MCF 10A (cell line): ENCODE measurements around the gene OBSL1. TPM values are rescaled to one million over a fixed set of nuclear protein-coding genes. Genes with fewer than 3 reads are reported as not detected.

Experiments used
- BruUV-seq: library from RNA; stranded (reverse); fragments of 400-500 nt; replicated peaks from 2 replicates; lab custom pipeline; 2021; lab: Mats Ljungman, UMichigan
- CTCF ChIA-PET: fragments of 300-600 bp; sonication (Branson Sonifier 250); formaldehyde crosslinking; extraction: SDS; loops from one replicate; lab custom pipeline; 2021; ENCODE audit warnings: antibody characterized with exemption, inconsistent platforms; lab: Yijun Ruan, JAX
- POLR2A ChIA-PET: fragments of 300-600, 350-650 bp; sonication (Branson Sonifier 250); formaldehyde crosslinking; extraction: SDS; loops from one replicate; lab custom pipeline; 2020; ENCODE audit warnings: antibody characterized with exemption, inconsistent platforms; lab: Yijun Ruan, JAX
- DNase-seq: peaks from one replicate; pipeline ENCODE4 v3.0.0-alpha.2; 2018; ENCODE audit not compliant: unreplicated experiment
- H3K27ac Mint-ChIP-seq: one replicate; pipeline ENCODE4 v1.8.0; 2022; ENCODE audit warnings: mild to moderate bottlenecking, low read depth, mixed read lengths; ENCODE audit not compliant: unreplicated experiment
- H3K27me3 Mint-ChIP-seq: one replicate; pipeline ENCODE4 v1.8.0; 2022; ENCODE audit warnings: mixed read lengths; ENCODE audit not compliant: insufficient read depth, unreplicated experiment
- H3K36me3 Mint-ChIP-seq: one replicate; pipeline ENCODE4 v1.8.0; 2022; ENCODE audit warnings: mild to moderate bottlenecking, moderate library complexity, mixed read lengths; ENCODE audit not compliant: insufficient read depth, unreplicated experiment
- H3K4me1 Mint-ChIP-seq: one replicate; pipeline ENCODE4 v1.8.0; 2022; ENCODE audit warnings: mixed read lengths; ENCODE audit not compliant: insufficient read depth, unreplicated experiment
- H3K4me3 Mint-ChIP-seq: one replicate; pipeline ENCODE4 v1.8.0; 2022; ENCODE audit warnings: mild to moderate bottlenecking, moderate library complexity, mixed read lengths; ENCODE audit not compliant: unreplicated experiment
- H3K9me3 Mint-ChIP-seq: one replicate; pipeline ENCODE4 v1.8.0; 2022; ENCODE audit warnings: mixed read lengths; ENCODE audit not compliant: unreplicated experiment
- intact Hi-C: fragments of 100-400 bp; cut with micrococcal nuclease; formaldehyde crosslinking; loops from 2 replicates; pipeline ENCODE4 v1.14.1; 2022
- total RNA-seq: library from RNA; stranded (reverse); gene quantifications from 2 replicates; pipeline ENCODE4 v1.2.3, GENCODE V29; 2022
- TF ChIP-seq, protein P1 (sequence below): fragments of 200-600 bp; IDR thresholded peaks from one replicate; pipeline ENCODE4 v1.8.0; 2022; ENCODE audit warnings: antibody characterized with exemption, mild to moderate bottlenecking; ENCODE audit not compliant: unreplicated experiment

Gene OBSL1
- total RNA-seq, 1 experiment from 2014 or later, result 29.0 TPM

DNA sequence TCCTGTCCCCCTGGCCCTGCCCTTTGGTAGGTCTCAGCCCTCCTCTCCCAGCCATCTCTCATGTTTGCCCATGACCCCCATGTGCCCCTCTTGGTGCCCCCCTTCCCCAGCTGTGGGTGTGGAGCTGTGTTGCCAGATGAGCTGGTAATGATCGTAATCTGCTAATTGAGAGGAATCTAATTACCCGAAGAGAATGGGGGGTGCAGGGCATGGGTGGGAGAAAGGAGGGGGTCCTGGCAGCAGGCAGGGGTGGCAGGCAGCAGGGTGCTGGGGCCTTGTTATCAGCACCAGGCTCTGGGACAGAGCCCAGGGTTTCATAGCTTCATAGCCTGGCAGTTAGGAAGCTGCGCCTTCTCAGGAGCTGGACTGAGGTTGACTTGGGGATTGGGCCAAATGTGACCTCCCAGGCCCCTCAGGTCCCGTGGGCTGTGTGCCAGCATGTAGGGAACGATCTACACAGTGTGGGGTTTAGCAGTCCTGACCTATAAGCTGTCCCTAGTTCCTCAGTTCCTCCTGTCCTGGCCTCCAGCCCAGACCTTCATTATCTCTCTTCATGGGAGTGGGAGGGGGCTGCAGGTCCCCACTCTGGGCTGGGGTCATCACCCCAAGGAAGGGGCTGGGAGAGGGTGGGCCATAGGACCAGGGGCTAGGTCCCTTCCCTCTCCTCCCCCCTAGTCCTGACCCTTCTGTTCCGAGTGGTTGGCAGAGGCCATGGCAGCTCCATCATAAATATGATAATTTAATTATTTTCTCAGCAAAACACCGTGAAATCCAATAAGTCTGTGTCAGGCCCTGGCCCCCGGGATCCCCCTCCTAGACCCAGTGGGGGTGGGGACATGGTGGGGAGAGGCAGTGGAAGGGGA lies 63.5 kb downstream of the OBSL1 start:
- Mint-ChIP-seq H3K27ac (no peak overlapping the region), H3K4me3 (no peak overlapping the region), H3K27me3 (peaks cover 34% of the 10 kb centered on the region), H3K36me3 (no peaks in the 10 kb centered on the region), H3K9me3 (no peaks in the 10 kb centered on the region), H3K4me1 (peaks cover 11% of the 10 kb centered on the region)
- no TSS peak for BruUV-seq
- no peak for DNase-seq
- intact Hi-C loops, result no loop called here
- TF ChIP-seq, protein P1, sequence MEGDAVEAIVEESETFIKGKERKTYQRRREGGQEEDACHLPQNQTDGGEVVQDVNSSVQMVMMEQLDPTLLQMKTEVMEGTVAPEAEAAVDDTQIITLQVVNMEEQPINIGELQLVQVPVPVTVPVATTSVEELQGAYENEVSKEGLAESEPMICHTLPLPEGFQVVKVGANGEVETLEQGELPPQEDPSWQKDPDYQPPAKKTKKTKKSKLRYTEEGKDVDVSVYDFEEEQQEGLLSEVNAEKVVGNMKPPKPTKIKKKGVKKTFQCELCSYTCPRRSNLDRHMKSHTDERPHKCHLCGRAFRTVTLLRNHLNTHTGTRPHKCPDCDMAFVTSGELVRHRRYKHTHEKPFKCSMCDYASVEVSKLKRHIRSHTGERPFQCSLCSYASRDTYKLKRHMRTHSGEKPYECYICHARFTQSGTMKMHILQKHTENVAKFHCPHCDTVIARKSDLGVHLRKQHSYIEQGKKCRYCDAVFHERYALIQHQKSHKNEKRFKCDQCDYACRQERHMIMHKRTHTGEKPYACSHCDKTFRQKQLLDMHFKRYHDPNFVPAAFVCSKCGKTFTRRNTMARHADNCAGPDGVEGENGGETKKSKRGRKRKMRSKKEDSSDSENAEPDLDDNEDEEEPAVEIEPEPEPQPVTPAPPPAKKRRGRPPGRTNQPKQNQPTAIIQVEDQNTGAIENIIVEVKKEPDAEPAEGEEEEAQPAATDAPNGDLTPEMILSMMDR, result no peak
- CTCF ChIA-PET, result interaction anchor here (0.6 to 3.7 kb wide), 8 partner anchors 12 to 479 kb away, joined by 3 to 34 read pairs (median 5); a partner anchor contains a TSS
- POLR2A ChIA-PET, result interaction anchor here (1.7 kb wide), 1 partner anchor 9 kb away, joined by 7 read pairs; the partner anchor contains the start of gene GMPPA

GRCh38 chr2:219506802-219507526 lies 64.4 kb downstream of the OBSL1 start:
- no TSS peak for BruUV-seq
- H3K4me3 Mint-ChIP-seq, result no peak overlapping the region

DNA sequence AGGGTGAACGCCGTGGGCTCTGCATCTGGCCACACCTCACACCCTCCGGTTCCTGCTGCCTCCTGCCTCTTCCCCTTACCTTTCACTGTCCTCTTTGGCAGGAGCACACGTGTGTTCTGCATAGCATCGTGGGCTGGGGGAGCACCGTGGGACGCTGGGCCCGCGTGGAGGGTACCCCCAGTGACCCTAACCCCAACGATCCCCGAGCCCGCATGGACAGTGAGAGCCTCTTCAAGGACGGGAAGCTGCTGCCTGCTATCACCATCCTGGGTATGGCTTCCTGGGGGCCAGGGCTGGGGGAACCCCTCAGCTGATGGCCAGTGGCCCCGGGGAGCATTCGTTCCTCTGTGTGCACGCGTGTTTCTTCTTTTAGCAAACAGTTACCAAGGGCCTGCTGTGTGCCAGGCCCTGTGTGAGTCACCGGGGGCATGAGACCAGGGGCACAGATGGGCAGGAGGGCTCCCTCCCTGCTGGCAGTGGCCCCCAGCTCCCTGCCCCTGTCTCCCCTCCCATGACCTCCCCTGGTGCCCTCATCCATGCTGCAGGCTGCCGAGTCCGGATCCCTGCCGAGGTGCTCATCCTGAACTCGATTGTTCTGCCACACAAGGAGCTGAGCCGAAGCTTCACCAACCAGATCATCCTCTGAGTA lies 65.1 kb downstream of the OBSL1 start:
- TF ChIP-seq, protein P1, result no peak
- BruUV-seq, result no TSS peak
- no peaks in the 10 kb centered on the region for H3K9me3 Mint-ChIP-seq
- no peak for DNase-seq
- CTCF ChIA-PET, result interaction anchor here (1.0 kb wide), 1 partner anchor 25 kb away, joined by 4 read pairs; no protein-coding TSS in a partner anchor
- H3K36me3 Mint-ChIP-seq, result peaks cover 7% of the 10 kb centered on the region
- no peak overlapping the region for H3K4me3 Mint-ChIP-seq
- H3K27ac Mint-ChIP-seq, result no peak overlapping the region
- POLR2A ChIA-PET, result interaction anchor here (0.7 kb wide), 1 partner anchor 274 kb away, joined by 3 read pairs; no protein-coding TSS in a partner anchor
- intact Hi-C loops, result no loop called here
- peaks cover 19% of the 10 kb centered on the region for H3K27me3 Mint-ChIP-seq
- H3K4me1 Mint-ChIP-seq, result peaks cover 14% of the 10 kb centered on the region

More at GRCh38 chr2:219506802-219507526, 64.4 kb downstream of the OBSL1 start:
- POLR2A ChIA-PET, result interaction anchor here (0.6 to 1.7 kb wide), 3 partner anchors 8 to 275 kb away, joined by 3 to 7 read pairs (median 3); partner anchors contain the start of gene GMPPA
- TF ChIP-seq, protein P1, result no peak
- peaks cover 2% of the 10 kb centered on the region for H3K36me3 Mint-ChIP-seq
- intact Hi-C loops, result no loop called here
- peaks cover 26% of the 10 kb centered on the region for H3K27me3 Mint-ChIP-seq
- H3K9me3 Mint-ChIP-seq, result no peaks in the 10 kb centered on the region
- H3K4me1 Mint-ChIP-seq, result peaks cover 11% of the 10 kb centered on the region
- no peak for DNase-seq
- no peak overlapping the region for H3K27ac Mint-ChIP-seq
- CTCF ChIA-PET, result interaction anchor here (0.6 to 3.7 kb wide), 9 partner anchors 12 to 480 kb away, joined by 3 to 34 read pairs (median 4); a partner anchor contains a TSS
